Neural crest cell (in vitro differentiated cells): ENCODE measurements around the gene CHCHD10. TPM values are rescaled to one million over a fixed set of nuclear protein-coding genes. Genes with fewer than 3 reads are reported as not detected.

ENCODE experiments used
- DNase-seq: peaks from one replicate; pipeline ENCODE4 v3.0.0; 2021; ENCODE audit warnings: low read depth, mixed read lengths, low spot score
- H3K27ac Mint-ChIP-seq: one replicate; pipeline ENCODE4 v1.8.0; 2021; ENCODE audit warnings: mild to moderate bottlenecking, mixed read lengths; ENCODE audit not compliant: unreplicated experiment
- H3K27me3 Mint-ChIP-seq: 2 replicates; pipeline ENCODE4 v1.8.0; 2021; ENCODE audit warnings: low read depth, mild to moderate bottlenecking, mixed read lengths
- H3K36me3 Mint-ChIP-seq: 2 replicates; pipeline ENCODE4 v1.8.0; 2021; ENCODE audit warnings: low read depth, mild to moderate bottlenecking, mixed read lengths
- H3K4me1 Mint-ChIP-seq: 2 replicates; pipeline ENCODE4 v1.8.0; 2021; ENCODE audit warnings: mixed read lengths
- H3K4me3 Mint-ChIP-seq: one replicate; pipeline ENCODE4 v1.8.0; 2021; ENCODE audit warnings: mild to moderate bottlenecking, mixed read lengths
- H3K9me3 Mint-ChIP-seq: 2 replicates; pipeline ENCODE4 v1.8.0; 2021; ENCODE audit warnings: mixed read lengths
- total RNA-seq: library from RNA; stranded (reverse); gene quantifications from 2 replicates; pipeline ENCODE4 v1.2.1, GENCODE V29; 2021
- TF ChIP-seq, protein P1 (sequence below): fragments of 200-600 bp; sonication (generic); conservative IDR thresholded peaks from 2 replicates; pipeline ENCODE4 v1.5.0; 2021; ENCODE audit warnings: antibody characterized with exemption, mild to moderate bottlenecking

CHCHD10 gene
- total RNA-seq, 1 donor from 2014 or later, result 38.8 TPM

DNA sequence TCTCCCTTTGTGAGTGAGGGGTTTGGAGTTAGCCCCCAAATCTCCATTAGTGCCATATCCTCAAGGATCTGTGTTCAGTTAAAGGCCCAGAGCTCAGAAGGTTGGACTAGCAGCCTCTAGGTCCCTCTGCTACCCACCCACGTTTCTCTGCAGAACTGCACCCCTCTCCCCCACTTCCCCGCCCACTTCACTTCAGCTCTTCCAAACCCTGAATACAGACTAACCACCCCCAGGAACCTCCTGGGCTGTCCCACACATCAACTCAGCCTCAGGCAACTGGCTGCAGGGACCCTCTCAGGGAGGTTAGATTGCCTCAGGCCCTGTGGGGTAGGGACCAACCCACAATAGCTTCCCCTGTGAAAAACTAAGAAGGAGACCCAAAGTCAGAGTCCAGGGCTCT is 14.4 kb downstream of the CHCHD10 start:
- Mint-ChIP-seq H3K4me3 (peak overlapping the region; percentile 71), H3K36me3 (no peaks in the 10 kb centered on the region), H3K27ac (no peak overlapping the region)

DNA sequence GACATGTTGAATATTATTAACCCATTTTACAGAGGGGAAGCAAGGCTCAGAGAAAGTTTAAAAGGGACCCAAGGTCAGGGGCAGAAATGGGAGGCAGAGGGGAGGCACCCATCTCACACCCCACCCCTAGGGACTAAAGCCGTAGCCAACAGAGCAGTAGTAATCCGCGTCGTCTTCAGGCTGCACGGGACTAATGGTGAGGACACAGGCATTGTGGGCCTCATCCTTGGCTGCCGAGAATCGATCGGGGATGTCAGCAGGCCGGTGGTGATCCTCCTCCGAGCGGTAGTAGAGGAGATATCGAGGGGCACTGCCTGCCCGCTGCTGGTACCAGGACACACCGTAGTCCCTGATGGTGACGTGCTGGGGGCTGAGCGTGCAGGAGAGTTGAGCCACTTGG is 15.0 kb downstream of the CHCHD10 start:
- peaks cover 17% of the 10 kb centered on the region for H3K4me1 Mint-ChIP-seq
- H3K27me3 Mint-ChIP-seq, result no peaks in the 10 kb centered on the region
- H3K9me3 Mint-ChIP-seq, result no peaks in the 10 kb centered on the region
- no peaks in the 10 kb centered on the region for H3K36me3 Mint-ChIP-seq
- TF ChIP-seq, protein P1, sequence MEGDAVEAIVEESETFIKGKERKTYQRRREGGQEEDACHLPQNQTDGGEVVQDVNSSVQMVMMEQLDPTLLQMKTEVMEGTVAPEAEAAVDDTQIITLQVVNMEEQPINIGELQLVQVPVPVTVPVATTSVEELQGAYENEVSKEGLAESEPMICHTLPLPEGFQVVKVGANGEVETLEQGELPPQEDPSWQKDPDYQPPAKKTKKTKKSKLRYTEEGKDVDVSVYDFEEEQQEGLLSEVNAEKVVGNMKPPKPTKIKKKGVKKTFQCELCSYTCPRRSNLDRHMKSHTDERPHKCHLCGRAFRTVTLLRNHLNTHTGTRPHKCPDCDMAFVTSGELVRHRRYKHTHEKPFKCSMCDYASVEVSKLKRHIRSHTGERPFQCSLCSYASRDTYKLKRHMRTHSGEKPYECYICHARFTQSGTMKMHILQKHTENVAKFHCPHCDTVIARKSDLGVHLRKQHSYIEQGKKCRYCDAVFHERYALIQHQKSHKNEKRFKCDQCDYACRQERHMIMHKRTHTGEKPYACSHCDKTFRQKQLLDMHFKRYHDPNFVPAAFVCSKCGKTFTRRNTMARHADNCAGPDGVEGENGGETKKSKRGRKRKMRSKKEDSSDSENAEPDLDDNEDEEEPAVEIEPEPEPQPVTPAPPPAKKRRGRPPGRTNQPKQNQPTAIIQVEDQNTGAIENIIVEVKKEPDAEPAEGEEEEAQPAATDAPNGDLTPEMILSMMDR, result no peak
- peak overlapping the region; percentile 80 for H3K4me3 Mint-ChIP-seq
- DNase-seq, result no peak
- no peak overlapping the region for H3K27ac Mint-ChIP-seq

More for the DNA sequence above, 14.4 kb downstream of the CHCHD10 start:
- Mint-ChIP-seq H3K9me3 (no peaks in the 10 kb centered on the region), H3K4me1 (peaks cover 17% of the 10 kb centered on the region), H3K27me3 (no peaks in the 10 kb centered on the region)
- TF ChIP-seq, protein P1, result no peak
- no peak for DNase-seq

DNA sequence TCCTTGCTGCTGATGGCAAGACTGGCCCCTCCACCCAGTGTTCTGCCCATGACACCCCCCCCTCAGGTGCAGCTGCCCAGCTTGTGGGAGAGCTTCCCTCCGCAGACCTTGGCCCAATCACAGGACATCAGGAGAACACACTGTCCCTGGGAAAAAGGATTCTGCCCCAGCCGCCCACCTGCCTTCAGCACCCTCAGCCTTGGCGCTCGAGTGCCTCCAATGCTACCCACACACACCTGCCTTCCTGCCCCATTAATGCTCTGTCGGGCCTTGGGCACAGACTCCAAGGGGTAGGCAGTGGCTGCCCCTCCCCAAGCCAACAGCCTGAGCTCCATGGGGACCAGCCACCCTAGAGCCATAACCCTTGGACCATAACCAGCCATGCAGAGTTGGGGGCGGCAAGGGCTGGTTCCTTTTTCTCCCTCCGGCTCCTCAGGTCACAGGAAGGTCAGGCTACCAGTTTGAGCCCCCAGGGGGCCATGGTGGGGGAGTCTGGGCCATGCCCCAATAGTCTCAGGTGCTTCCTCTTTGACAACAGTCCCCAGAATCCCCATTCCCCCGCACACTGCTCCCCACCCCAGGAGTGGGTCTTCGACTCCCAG is 15.6 kb downstream of the CHCHD10 start:
- peak overlapping the region; percentile 35 for H3K27ac Mint-ChIP-seq
- no peaks in the 10 kb centered on the region for H3K9me3 Mint-ChIP-seq
- peaks cover 17% of the 10 kb centered on the region for H3K4me1 Mint-ChIP-seq
- no peak for DNase-seq
- peak overlapping the region; percentile 80 for H3K4me3 Mint-ChIP-seq
- TF ChIP-seq, protein P1, result no peak
- no peaks in the 10 kb centered on the region for H3K36me3 Mint-ChIP-seq
- H3K27me3 Mint-ChIP-seq, result no peaks in the 10 kb centered on the region

DNA sequence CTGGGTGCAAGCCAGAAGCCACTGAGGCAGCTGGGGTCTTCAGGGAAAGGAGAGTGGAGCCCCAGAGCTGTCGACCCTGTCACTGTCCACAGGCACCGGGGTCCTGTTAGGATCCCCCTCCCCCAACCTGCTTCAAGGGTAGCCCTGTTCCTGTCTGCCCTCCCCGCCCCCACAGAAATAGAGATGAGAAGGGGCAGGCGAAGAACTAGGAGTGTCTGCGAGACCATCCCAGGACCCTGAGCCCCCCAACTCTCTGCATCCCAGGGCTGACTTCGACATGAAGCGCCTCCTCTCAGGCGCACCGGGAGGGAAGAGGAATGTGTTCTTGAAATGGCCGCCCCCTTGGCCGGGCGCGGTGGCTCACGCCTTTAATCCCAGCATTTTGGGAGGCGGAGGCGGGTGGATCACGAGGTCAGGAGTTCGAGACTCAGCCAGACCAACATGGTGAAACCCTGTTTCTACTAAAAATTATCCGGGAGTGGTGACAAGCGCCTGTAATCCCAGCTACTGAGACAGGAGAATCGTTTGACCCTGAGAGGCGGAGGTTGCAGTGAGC is 16.3 kb downstream of the CHCHD10 start:
- TF ChIP-seq, protein P1, result no peak
- Mint-ChIP-seq H3K4me3 (peak overlapping the region; percentile 84), H3K4me1 (peaks cover 21% of the 10 kb centered on the region), H3K36me3 (peaks cover 2% of the 10 kb centered on the region), H3K9me3 (no peaks in the 10 kb centered on the region), H3K27ac (no peak overlapping the region), H3K27me3 (no peaks in the 10 kb centered on the region)
- no peak for DNase-seq

DNA sequence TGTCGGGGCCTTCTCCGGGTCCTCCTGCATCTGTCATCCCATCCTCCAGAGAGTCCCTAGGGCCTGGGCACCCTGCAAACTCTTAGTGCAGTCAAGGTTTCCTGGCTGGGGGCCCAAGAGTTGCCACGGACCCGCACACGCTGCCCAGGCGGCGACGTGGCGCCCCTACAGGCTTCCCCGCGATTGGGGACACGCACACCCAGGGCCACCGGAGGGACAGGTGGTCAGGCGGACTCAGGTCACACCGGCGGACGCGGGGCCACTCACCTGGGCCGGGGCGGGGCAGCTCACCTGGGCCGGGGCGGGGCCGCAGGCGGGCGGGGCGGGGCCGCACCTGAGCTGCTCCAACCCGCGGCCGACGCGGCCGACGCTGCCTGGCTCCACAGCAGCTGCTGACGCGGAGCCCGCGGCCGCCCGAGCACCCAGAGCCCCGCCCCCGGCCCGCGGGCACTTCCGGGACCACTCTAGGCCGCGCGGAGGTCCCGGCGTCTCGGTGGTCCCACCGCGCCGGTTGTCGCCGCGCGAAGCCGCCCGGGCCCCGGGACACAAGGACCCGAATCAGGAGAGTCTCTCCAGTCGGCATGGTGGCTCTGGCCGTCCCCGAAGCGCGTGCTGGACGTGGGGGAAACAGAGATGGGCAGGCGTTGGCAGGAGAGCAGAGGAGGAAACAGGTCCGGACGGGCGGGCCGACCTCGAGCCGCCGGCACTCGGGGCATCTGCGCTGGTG is 16.9 kb downstream of the CHCHD10 start, which contains the start of gene ZNF70:
Gene ZNF70 (minus strand): TSS at position 399 of the 727 bp plus-strand sequence. CDS start 5,972 bp downstream, outside the sequence.
- no peaks in the 10 kb centered on the region for H3K9me3 Mint-ChIP-seq
- peaks cover 2% of the 10 kb centered on the region for H3K36me3 Mint-ChIP-seq
- H3K27ac Mint-ChIP-seq, result no peak within 1 kb of the TSS
- H3K4me1 Mint-ChIP-seq, result peaks cover 21% of the 10 kb centered on the region
- H3K27me3 Mint-ChIP-seq, result no peaks in the 10 kb centered on the region
- H3K4me3 Mint-ChIP-seq, result peak within 1 kb of the TSS; percentile 89
- TF ChIP-seq, protein P1, result peak; percentile 37
- DNase-seq, result peak; percentile 74
